ENCODE measurements around the gene ABHD6.
A peak's percentile ranks its signal among the peaks of the same experiment; 100 is the strongest.
"Not testable (repeated sequence)": the region's sequence is repeated elsewhere in the genome, so short reads cannot be mapped to it uniquely, and the experiment has no call there.

The ABHD6 gene

GRCh38 chr3:58210761-58211460 lies 26.7 kb upstream of the ABHD6 start, which contains the start of gene DNASE1L3:
TSS of gene DNASE1L3 (minus strand) at chr3:58210972. CDS start at chr3:58210906, 66 bp downstream.
- no peak for DNase-seq

GRCh38 chr3:58214484-58215316 lies 22.9 kb upstream of the ABHD6 start:
- peak in 1 of 2 donors; percentile 51 for DNase-seq

GRCh38 chr3:58215317-58216025 lies 22.1 kb upstream of the ABHD6 start:
- no peak for DNase-seq

- DNase-seq, result no peak
Measured at GRCh38 chr3:58216496-58217195, 20.9 kb upstream of the ABHD6 start.

GRCh38 chr3:58217209-58217811 lies 20.3 kb upstream of the ABHD6 start:
- DNase-seq, result peak; percentile 68 to 69

GRCh38 chr3:58218904-58219303 lies 18.7 kb upstream of the ABHD6 start:
- DNase-seq, result no peak

GRCh38 chr3:58222161-58222724 lies 15.3 kb upstream of the ABHD6 start:
- DNase-seq, result no peak

GRCh38 chr3:58223855-58224254 lies 13.7 kb upstream of the ABHD6 start:
- DNase-seq, result no peak

- not testable (repeated sequence) for DNase-seq
Measured at GRCh38 chr3:58227933-58228332, 9.7 kb upstream of the ABHD6 start.

GRCh38 chr3:58230876-58231552 lies 6.6 kb upstream of the ABHD6 start:
- DNase-seq, result no peak

GRCh38 chr3:58231666-58232065 lies 5.9 kb upstream of the ABHD6 start:
- DNase-seq, result no peak

- DNase-seq, result no peak
Measured at GRCh38 chr3:58234516-58234931, 3.1 kb upstream of the ABHD6 start.

- DNase-seq, result no peak
Measured at GRCh38 chr3:58235970-58236369, 1.6 kb upstream of the ABHD6 start.

- DNase-seq, result no peak
Measured at GRCh38 chr3:58236527-58237237, 910 bp upstream of the ABHD6 start.

GRCh38 chr3:58237941-58238681 lies 519 bp downstream of the ABHD6 start:
- DNase-seq, result peak; percentile 26 to 55

- DNase-seq, result no peak
Measured at GRCh38 chr3:58238830-58239229, 1.2 kb downstream of the ABHD6 start.

- no peak for DNase-seq
Measured at GRCh38 chr3:58241306-58242044, 3.9 kb downstream of the ABHD6 start.

- DNase-seq, result no peak
Measured at GRCh38 chr3:58242340-58242739, 4.7 kb downstream of the ABHD6 start.

GRCh38 chr3:58242860-58243259 lies 5.3 kb downstream of the ABHD6 start:
- not testable (repeated sequence) for DNase-seq

Measured in CD4-positive, alpha-beta T cell treated with Interleukin-4 for 1 hour (primary cell).